PC-9 (cell line): ENCODE data around the gene PDE8A.

Experiments used
- CTCF ChIP-seq: fragments of 200-600 bp; sonication (generic); conservative IDR thresholded peaks from 2 replicates; pipeline ENCODE4 v1.6.1; 2017; ENCODE audit warnings: mixed run types, antibody characterized with exemption, mild to moderate bottlenecking, moderate library complexity
- EZH2 ChIP-seq: fragments of 200-600 bp; sonication (generic); IDR thresholded peaks from 2 replicates; pipeline ENCODE4 v1.8.0; 2017; ENCODE audit warnings: antibody characterized with exemption, low read depth

GRCh38 chr15:84961707-84962106, 19.9 kb upstream of the PDE8A start:
- no peak for TF ChIP-seq CTCF
- TF ChIP-seq EZH2: no peak
